Small intestine (tissue), 7 donors: ENCODE results near the gene GNA15. TPM values are rescaled to one million over a fixed set of nuclear protein-coding genes. Genes with fewer than 3 reads are reported as not detected.

Source experiments
- DNase-seq, 2 donors: peaks; one replicate each; pipeline versions ENCODE4 v3.0.0 to v3.0.0-alpha.2; 2013
- FAIRE-seq: peaks from 2 replicates; lab custom pipeline; 2012; peaks lifted over from hg19 to GRCh38; lab: Jason Lieb, UNC
- H3K27ac ChIP-seq, 3 donors: one replicate each; pipeline ENCODE4 v1.5.1; 2013; ENCODE audit warnings: low read length in 2 of 3, mild to moderate bottlenecking in 2 of 3, control low read depth in 1 of 3, inconsistent platforms in 1 of 3, low read depth in 1 of 3, moderate library complexity in 1 of 3
- H3K27me3 ChIP-seq, 3 donors: one replicate each; pipeline ENCODE4 v1.6.1; 2013; ENCODE audit warnings: low read length in 3 of 3, inconsistent platforms in 1 of 3; ENCODE audit not compliant: control insufficient read depth in 3 of 3, insufficient read depth in 3 of 3
- H3K36me3 ChIP-seq, 3 donors: one replicate each; pipeline ENCODE4 v1.6.1; 2013; ENCODE audit warnings: low read length in 3 of 3, inconsistent platforms in 1 of 3, low read depth in 1 of 3, mild to moderate bottlenecking in 1 of 3, moderate library complexity in 1 of 3; ENCODE audit not compliant: control insufficient read depth in 3 of 3, insufficient read depth in 2 of 3
- H3K4me1 ChIP-seq, 3 donors: one replicate each; pipeline ENCODE4 v1.6.1; 2013; ENCODE audit warnings: low read length in 2 of 3, inconsistent platforms in 1 of 3, low read depth in 1 of 3, mild to moderate bottlenecking in 1 of 3, moderate library complexity in 1 of 3; ENCODE audit not compliant: control insufficient read depth in 3 of 3, insufficient read depth in 2 of 3
- H3K4me3 ChIP-seq, 3 donors: one replicate each; pipeline ENCODE4 v1.5.1; 2013; ENCODE audit warnings: low read length in 3 of 3, control low read depth in 1 of 3, inconsistent platforms in 1 of 3, low read depth in 1 of 3, mild to moderate bottlenecking in 1 of 3, moderate library complexity in 1 of 3
- H3K9me3 ChIP-seq, 2 donors: one replicate each; pipeline ENCODE4 v1.6.1; 2013; ENCODE audit warnings: low read depth in 1 of 2, low read length in 1 of 2; ENCODE audit not compliant: control insufficient read depth in 2 of 2, insufficient read depth in 1 of 2
- WGBS, 3 donors: extraction: QIAGEN DNeasy Blood & Tissue Kit; methylation state at CpG; one replicate each; pipeline ENCODE4 v1.1.7; 2013; 5-methylcytosine and 5-hydroxymethylcytosine counted together
- polyA plus RNA-seq, 4 donors: library from polyadenylated mRNA; stranded (reverse) in 3 of 4; unstranded in 1 of 4; fragments of 200-250 nt in 3 of 4; fragments of 120-200 nt in 1 of 4; gene quantifications; one replicate each; pipeline versions ENCODE4 v1.2.1 to v1.2.3, GENCODE V29; 2013
- donor health status: healthy with polysubstance abuse.
- donor health status: control.
- donor health status: control.
- donor health status: Bipolar disorder and iron deficiency.
- donor health status: healthy.

GNA15 gene
- polyA plus RNA-seq, 4 donors, result 0.67 to 2.1 (median 1.7) TPM

GRCh38 chr19:3121821-3122511 is 13.9 kb upstream of the GNA15 start:
- Histone ChIP-seq H3K36me3 (peaks cover 14 to 71% (median 17%) of the 10 kb centered on the region in 3 donors), H3K4me3 (no peak overlapping the region), H3K4me1 (no peaks in the 10 kb centered on the region), H3K9me3 (no peaks in the 10 kb centered on the region), H3K27me3 (no peaks in the 10 kb centered on the region), H3K27ac (no peak overlapping the region)
- WGBS, 3 donors, result 84 to 85% (median 85%) methylated on average over 28 to 40 of the region's 40 CpGs
- FAIRE-seq (no peak), DNase-seq (no peak)

- Histone ChIP-seq H3K4me3 (no peak overlapping the region), H3K36me3 (peaks cover 11 to 65% (median 15%) of the 10 kb centered on the region in 3 donors)
- WGBS, 3 donors, result 83 to 94% (median 91%) methylated on average over 19 to 22 of the region's 22 CpGs
Measured at GRCh38 chr19:3122512-3122870, 13.3 kb upstream of the GNA15 start.

GRCh38 chr19:3123088-3123721 is 12.6 kb upstream of the GNA15 start:
- H3K4me1 ChIP-seq, result no peaks in the 10 kb centered on the region
- H3K36me3 ChIP-seq, result peaks cover 11 to 58% (median 15%) of the 10 kb centered on the region in 3 donors
- no peak overlapping the region for H3K4me3 ChIP-seq
- no peak overlapping the region for H3K27ac ChIP-seq
- DNase-seq (peak in 1 of 2 donors; percentile 12), FAIRE-seq (no peak)
- 72 to 84% (median 79%) methylated on average over 26 to 29 of the region's 29 CpGs for WGBS, 3 donors
- H3K27me3 ChIP-seq, result no peaks in the 10 kb centered on the region
- H3K9me3 ChIP-seq, result no peaks in the 10 kb centered on the region

More at GRCh38 chr19:3122512-3122870, 13.3 kb upstream of the GNA15 start:
- DNase-seq (peak in 1 of 2 donors; percentile 3), FAIRE-seq (no peak)
- Histone ChIP-seq H3K27me3 (no peaks in the 10 kb centered on the region), H3K27ac (no peak overlapping the region), H3K9me3 (no peaks in the 10 kb centered on the region), H3K4me1 (no peaks in the 10 kb centered on the region)

GRCh38 chr19:3123956-3124355 is 11.9 kb upstream of the GNA15 start:
- H3K27me3 ChIP-seq, result no peaks in the 10 kb centered on the region
- peaks cover 11 to 51% (median 13%) of the 10 kb centered on the region in 3 donors for H3K36me3 ChIP-seq
- H3K4me1 ChIP-seq, result no peaks in the 10 kb centered on the region
- H3K9me3 ChIP-seq, result no peaks in the 10 kb centered on the region
- H3K4me3 ChIP-seq, result no peak overlapping the region
- DNase-seq (peak in 1 of 2 donors; percentile 25), FAIRE-seq (no peak)
- 31 to 40% (median 38%) methylated on average over 8 of the region's 8 CpGs for WGBS, 3 donors
- no peak overlapping the region for H3K27ac ChIP-seq

GRCh38 chr19:3124630-3125029 is 11.2 kb upstream of the GNA15 start:
- FAIRE-seq (no peak), DNase-seq (no peak)
- Histone ChIP-seq H3K36me3 (peaks cover 7 to 44% (median 8%) of the 10 kb centered on the region in 3 donors), H3K4me1 (no peaks in the 10 kb centered on the region), H3K27me3 (no peaks in the 10 kb centered on the region), H3K9me3 (no peaks in the 10 kb centered on the region), H3K4me3 (no peak overlapping the region), H3K27ac (no peak overlapping the region)
- 41 to 73% (median 55%) methylated on average over 16 of the region's 16 CpGs for WGBS, 3 donors

GRCh38 chr19:3125900-3126524 is 9.8 kb upstream of the GNA15 start:
- FAIRE-seq, result no peak
- H3K27me3 ChIP-seq, result no peaks in the 10 kb centered on the region
- WGBS, 3 donors, result 7 to 25% (median 12%) methylated on average over 14 of the region's 14 CpGs
- DNase-seq, result peak; percentile 64 to 71
- H3K27ac ChIP-seq, result no peak overlapping the region
- H3K9me3 ChIP-seq, result no peaks in the 10 kb centered on the region
- no peak overlapping the region for H3K4me3 ChIP-seq
- peaks cover 4 to 30% (median 7%) of the 10 kb centered on the region in 3 donors for H3K36me3 ChIP-seq
- H3K4me1 ChIP-seq, result no peaks in the 10 kb centered on the region

- 0 to 9% (median 0%) methylated on average over 1 of the region's 1 CpG for WGBS, 3 donors
- Histone ChIP-seq H3K9me3 (no peaks in the 10 kb centered on the region), H3K4me3 (no peak overlapping the region), H3K36me3 (no peaks in the 10 kb centered on the region), H3K27me3 (no peaks in the 10 kb centered on the region), H3K4me1 (no peaks in the 10 kb centered on the region), H3K27ac (no peak overlapping the region)
- FAIRE-seq (no peak), DNase-seq (peak; percentile 19 to 41)
Measured at GRCh38 chr19:3129112-3129511, 6.7 kb upstream of the GNA15 start.

- Histone ChIP-seq H3K36me3 (no peaks in the 10 kb centered on the region), H3K4me1 (no peaks in the 10 kb centered on the region), H3K27me3 (no peaks in the 10 kb centered on the region), H3K4me3 (no peak overlapping the region), H3K27ac (no peak overlapping the region), H3K9me3 (no peaks in the 10 kb centered on the region)
- WGBS, 3 donors, result 88 to 92% (median 90%) methylated on average over 24 of the region's 24 CpGs
- DNase-seq, result no peak
- FAIRE-seq, result no peak
Measured at GRCh38 chr19:3131168-3131567, 4.7 kb upstream of the GNA15 start.
